H1 (cell line): ENCODE results near the gene TSHZ2. TPM values are rescaled to one million over a fixed set of nuclear protein-coding genes. Genes with fewer than 3 reads are reported as not detected.

Experiments
- CHD1 ChIP-seq: IDR thresholded peaks from 2 replicates; pipeline ENCODE4 v1.6.1; 2012; ENCODE audit warnings: low read depth, low read length, improper control_type of control experiment
- KDM1A ChIP-seq: fragments of 200-600, 300-600 bp; sonication (generic); IDR thresholded peaks from 2 replicates; pipeline ENCODE4 v1.7.1; 2016; ENCODE audit warnings: mild to moderate bottlenecking, low read length, borderline replicate concordance
- RXRA ChIP-seq: IDR thresholded peaks from 2 replicates; pipeline ENCODE4 v1.6.1; 2011; ENCODE audit warnings: low read depth, mild to moderate bottlenecking, low read length, moderate library complexity; ENCODE audit not compliant: insufficient read depth
- polyA plus RNA-seq, 7 experiments: library from polyadenylated mRNA; depleted of rRNA in 3 of 7; stranded (reverse) in 5 of 7; unstranded in 2 of 7; fragments of >200 nt in 5 of 7; fragments of 200-250 nt in 2 of 7; gene quantifications; 1 replicate in 5 of 7; 2 replicates in 1 of 7; 4 replicates in 1 of 7; pipeline versions ENCODE4 v1.2.1 to v1.2.3, GENCODE V29; 2011 to 2013; ENCODE audit warnings: missing spikeins in 2 of 7, mixed read lengths in 2 of 7
- total RNA-seq: library from RNA; stranded (reverse); fragmentation: NEBNext Ultra II Directional; extraction: Animal tissue kit (Norgen Biotek cat#: 25700); gene quantifications from 2 replicates; pipeline ENCODE4 v1.2.1, GENCODE V29; 2021
- TF ChIP-seq, protein P1 (sequence below): IDR thresholded peaks from 2 replicates; pipeline ENCODE4 v1.6.1; 2012; ENCODE audit warnings: inconsistent platforms
- TF ChIP-seq, protein P2 (sequence below): fragments of 300-600 bp; sonication (generic); IDR thresholded peaks from 2 replicates; pipeline ENCODE4 v1.7.1; 2012; ENCODE audit warnings: low read length, moderate library complexity, mild to moderate bottlenecking, inconsistent platforms; ENCODE audit not compliant: insufficient replicate concordance
- TF ChIP-seq, protein P3 (sequence below): IDR thresholded peaks from 2 replicates; pipeline ENCODE4 v1.6.1; 2012; ENCODE audit warnings: low read length, inconsistent platforms

Gene TSHZ2
- total and polyA plus RNA-seq, 2 of the 8 experiments (the other 6 are each of a cell fraction or from before 2014, with no cell fraction given), result 0.14 to 0.30 TPM

DNA sequence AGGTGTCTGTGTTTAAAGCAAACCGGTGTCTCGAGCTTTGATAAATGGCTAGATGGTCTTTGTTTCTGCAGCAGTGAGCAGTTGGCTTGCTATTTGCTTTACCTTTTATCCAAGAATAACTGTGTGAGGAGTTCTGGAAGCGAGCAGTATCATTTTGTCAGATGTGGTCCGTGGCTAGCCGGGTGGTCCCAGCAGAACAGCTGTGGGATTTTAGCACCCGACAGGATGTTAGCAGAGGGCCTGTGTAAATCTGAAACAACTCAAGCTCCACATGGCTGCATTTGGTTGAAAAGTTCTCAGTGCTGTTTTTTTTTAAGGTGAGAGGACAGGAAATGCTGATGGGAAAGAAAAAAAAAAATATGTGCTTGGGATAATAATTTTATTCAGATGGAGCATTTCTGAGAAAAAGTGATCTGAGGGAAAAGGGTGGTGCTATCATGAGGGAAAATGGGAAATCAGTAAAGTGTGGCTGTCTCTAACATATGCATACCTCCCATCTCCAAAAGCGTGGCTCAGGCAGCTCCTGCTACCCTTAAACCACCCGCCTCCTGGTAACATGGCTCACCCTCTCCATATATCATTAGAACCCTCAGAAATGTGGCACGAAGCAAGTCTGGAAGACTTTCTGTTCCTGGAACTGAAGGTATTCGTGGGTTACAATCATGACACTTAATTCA is 215.4 kb downstream of the TSHZ2 start (continued):
- TF ChIP-seq CHD1, result no peak
- TF ChIP-seq RXRA, result no peak
- TF ChIP-seq, protein P1, sequence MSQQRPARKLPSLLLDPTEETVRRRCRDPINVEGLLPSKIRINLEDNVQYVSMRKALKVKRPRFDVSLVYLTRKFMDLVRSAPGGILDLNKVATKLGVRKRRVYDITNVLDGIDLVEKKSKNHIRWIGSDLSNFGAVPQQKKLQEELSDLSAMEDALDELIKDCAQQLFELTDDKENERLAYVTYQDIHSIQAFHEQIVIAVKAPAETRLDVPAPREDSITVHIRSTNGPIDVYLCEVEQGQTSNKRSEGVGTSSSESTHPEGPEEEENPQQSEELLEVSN, result no peak
- TF ChIP-seq, protein P2, sequence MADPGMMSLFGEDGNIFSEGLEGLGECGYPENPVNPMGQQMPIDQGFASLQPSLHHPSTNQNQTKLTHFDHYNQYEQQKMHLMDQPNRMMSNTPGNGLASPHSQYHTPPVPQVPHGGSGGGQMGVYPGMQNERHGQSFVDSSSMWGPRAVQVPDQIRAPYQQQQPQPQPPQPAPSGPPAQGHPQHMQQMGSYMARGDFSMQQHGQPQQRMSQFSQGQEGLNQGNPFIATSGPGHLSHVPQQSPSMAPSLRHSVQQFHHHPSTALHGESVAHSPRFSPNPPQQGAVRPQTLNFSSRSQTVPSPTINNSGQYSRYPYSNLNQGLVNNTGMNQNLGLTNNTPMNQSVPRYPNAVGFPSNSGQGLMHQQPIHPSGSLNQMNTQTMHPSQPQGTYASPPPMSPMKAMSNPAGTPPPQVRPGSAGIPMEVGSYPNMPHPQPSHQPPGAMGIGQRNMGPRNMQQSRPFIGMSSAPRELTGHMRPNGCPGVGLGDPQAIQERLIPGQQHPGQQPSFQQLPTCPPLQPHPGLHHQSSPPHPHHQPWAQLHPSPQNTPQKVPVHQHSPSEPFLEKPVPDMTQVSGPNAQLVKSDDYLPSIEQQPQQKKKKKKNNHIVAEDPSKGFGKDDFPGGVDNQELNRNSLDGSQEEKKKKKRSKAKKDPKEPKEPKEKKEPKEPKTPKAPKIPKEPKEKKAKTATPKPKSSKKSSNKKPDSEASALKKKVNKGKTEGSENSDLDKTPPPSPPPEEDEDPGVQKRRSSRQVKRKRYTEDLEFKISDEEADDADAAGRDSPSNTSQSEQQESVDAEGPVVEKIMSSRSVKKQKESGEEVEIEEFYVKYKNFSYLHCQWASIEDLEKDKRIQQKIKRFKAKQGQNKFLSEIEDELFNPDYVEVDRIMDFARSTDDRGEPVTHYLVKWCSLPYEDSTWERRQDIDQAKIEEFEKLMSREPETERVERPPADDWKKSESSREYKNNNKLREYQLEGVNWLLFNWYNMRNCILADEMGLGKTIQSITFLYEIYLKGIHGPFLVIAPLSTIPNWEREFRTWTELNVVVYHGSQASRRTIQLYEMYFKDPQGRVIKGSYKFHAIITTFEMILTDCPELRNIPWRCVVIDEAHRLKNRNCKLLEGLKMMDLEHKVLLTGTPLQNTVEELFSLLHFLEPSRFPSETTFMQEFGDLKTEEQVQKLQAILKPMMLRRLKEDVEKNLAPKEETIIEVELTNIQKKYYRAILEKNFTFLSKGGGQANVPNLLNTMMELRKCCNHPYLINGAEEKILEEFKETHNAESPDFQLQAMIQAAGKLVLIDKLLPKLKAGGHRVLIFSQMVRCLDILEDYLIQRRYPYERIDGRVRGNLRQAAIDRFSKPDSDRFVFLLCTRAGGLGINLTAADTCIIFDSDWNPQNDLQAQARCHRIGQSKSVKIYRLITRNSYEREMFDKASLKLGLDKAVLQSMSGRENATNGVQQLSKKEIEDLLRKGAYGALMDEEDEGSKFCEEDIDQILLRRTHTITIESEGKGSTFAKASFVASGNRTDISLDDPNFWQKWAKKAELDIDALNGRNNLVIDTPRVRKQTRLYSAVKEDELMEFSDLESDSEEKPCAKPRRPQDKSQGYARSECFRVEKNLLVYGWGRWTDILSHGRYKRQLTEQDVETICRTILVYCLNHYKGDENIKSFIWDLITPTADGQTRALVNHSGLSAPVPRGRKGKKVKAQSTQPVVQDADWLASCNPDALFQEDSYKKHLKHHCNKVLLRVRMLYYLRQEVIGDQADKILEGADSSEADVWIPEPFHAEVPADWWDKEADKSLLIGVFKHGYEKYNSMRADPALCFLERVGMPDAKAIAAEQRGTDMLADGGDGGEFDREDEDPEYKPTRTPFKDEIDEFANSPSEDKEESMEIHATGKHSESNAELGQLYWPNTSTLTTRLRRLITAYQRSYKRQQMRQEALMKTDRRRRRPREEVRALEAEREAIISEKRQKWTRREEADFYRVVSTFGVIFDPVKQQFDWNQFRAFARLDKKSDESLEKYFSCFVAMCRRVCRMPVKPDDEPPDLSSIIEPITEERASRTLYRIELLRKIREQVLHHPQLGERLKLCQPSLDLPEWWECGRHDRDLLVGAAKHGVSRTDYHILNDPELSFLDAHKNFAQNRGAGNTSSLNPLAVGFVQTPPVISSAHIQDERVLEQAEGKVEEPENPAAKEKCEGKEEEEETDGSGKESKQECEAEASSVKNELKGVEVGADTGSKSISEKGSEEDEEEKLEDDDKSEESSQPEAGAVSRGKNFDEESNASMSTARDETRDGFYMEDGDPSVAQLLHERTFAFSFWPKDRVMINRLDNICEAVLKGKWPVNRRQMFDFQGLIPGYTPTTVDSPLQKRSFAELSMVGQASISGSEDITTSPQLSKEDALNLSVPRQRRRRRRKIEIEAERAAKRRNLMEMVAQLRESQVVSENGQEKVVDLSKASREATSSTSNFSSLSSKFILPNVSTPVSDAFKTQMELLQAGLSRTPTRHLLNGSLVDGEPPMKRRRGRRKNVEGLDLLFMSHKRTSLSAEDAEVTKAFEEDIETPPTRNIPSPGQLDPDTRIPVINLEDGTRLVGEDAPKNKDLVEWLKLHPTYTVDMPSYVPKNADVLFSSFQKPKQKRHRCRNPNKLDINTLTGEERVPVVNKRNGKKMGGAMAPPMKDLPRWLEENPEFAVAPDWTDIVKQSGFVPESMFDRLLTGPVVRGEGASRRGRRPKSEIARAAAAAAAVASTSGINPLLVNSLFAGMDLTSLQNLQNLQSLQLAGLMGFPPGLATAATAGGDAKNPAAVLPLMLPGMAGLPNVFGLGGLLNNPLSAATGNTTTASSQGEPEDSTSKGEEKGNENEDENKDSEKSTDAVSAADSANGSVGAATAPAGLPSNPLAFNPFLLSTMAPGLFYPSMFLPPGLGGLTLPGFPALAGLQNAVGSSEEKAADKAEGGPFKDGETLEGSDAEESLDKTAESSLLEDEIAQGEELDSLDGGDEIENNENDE, result no peak
- no peak for TF ChIP-seq KDM1A
- TF ChIP-seq, protein P3, sequence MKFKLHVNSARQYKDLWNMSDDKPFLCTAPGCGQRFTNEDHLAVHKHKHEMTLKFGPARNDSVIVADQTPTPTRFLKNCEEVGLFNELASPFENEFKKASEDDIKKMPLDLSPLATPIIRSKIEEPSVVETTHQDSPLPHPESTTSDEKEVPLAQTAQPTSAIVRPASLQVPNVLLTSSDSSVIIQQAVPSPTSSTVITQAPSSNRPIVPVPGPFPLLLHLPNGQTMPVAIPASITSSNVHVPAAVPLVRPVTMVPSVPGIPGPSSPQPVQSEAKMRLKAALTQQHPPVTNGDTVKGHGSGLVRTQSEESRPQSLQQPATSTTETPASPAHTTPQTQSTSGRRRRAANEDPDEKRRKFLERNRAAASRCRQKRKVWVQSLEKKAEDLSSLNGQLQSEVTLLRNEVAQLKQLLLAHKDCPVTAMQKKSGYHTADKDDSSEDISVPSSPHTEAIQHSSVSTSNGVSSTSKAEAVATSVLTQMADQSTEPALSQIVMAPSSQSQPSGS, result no peak
